HG02759 (cell line): ENCODE data around the gene MRPL43.

Experiments
- ATAC-seq: cut with Tn5 transposase; IDR thresholded peaks from one replicate; pipeline ENCODE4 v1.9.1; 2021; ENCODE audit warnings: mild to moderate bottlenecking, moderate library complexity; ENCODE audit not compliant: unreplicated experiment

MRPL43 gene

DNA sequence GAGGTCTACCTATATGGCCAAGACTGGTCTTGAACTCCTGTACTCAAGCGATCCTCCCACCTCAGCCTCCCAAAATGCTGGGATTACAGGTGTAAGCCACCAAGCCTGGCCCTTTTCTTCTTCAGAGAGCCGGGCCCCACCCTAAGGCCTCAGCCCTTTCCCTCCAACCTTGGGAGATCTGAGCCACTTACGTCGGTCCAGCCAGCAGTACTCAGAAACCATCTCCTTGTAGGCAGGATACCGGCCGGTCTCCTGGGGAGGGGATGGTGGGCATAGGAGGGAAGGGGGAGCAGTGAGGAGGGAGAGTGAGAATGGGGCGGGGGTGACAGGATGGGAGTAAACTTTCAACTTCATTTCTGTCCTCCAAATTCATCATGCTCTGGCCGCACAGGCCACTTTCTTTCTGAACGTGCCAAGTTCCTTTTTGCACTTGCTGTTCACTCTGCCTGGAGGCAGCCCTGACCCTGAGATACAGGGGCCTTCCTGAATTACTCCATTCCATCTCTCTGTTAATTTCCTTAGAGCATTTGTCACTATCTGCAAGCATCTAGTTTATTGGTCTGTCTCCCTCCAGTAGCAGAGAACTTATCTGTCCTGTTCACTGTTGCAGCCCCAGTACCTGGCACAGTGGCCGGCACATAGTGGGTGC, 33.3 kb upstream of the MRPL43 start:
- no peak for ATAC-seq

DNA sequence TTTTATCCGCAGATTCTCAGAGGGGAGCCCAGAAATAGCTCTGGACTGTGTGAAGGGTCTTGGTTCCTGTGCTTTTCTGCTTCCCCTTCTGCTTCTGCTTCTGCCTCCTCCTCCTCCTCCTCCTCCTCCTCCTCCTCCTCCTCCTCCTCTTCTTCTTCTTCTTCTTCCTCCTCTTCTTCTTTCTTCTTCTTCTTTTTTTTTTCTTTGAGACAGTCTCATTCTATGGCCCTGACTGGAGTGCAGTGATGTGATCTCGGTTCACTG, 32.1 kb upstream of the MRPL43 start:
- no peak for ATAC-seq

DNA sequence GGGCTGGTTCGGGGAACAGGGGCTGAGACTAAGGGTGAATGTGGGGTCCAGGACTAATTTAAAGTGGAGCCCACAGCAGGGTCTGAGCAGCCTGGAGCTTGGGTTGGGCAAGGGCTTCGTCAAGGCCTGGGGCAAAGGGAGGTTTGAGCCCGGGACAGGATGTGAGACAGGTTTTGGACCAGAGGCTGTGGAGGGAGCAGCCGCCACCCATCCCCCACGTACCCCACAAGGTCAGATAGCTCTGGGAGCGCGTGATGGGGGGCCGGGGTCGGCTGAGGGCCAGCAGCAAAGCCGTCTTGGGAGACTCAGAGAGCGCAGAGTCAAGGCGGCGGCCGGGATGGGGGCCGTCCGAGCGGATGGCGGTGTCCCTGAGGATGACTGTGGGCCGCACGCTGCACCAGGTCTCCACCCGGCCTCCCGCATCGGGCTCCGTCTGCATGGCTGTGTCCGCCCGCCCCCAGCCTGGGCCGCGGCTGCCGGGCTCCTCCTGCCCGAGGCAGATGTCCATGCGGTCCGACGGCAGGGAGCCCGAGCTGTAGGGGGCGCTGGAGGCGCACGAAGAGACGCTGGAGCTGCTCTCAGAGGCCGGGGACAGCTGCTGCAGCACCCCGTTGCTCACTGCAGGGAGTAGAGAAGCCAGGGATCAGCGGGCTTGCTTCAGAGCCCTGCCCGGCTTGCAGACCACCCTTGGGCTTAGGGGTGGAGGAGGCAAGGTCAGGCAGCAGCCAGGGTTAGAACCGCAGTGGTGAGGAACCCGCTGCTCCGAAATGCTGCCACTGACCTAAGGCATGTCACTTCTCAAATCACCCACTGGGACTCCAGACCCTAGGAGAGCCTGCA, 31.5 kb upstream of the MRPL43 start:
- no peak for ATAC-seq

- no peak for ATAC-seq
Measured at GRCh38 chr10:101018118-101018599, 30.9 kb upstream of the MRPL43 start.

GRCh38 chr10:101016814-101017213, 29.5 kb upstream of the MRPL43 start:
- ATAC-seq = no peak

GRCh38 chr10:101015582-101015973, 28.3 kb upstream of the MRPL43 start:
- ATAC-seq = no peak

DNA sequence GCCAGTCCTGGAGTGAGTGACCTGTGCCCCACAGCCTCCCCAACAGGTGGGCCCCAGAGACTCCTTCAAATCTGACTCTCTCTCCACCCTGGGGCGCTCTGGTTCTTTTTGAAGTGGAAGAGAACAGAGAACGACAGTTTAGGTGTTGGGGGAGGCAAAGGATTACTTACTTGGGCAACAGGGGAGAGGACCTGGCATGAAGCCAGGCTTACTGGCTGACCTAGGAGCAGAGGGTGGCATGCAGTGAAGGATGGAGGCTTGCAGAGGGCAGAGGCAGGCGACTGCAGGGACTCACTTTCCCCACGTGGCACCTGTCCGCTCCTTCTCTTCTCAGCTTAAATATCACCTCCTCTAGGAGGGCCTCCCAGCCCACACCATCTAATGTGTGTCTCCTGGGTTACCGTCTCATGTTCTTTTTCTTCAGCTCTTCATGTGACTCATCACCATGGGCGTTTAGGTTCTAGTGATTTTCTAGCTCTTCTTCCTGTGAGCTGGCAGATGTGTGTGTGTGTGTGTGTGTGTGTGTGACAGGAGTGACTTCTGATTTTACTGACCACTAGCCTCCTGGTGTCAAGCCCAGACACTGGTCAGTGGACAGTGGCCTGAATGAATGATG, 27.8 kb upstream of the MRPL43 start:
- ATAC-seq = no peak

- ATAC-seq = no peak
Measured at GRCh38 chr10:101014230-101014884, 27.1 kb upstream of the MRPL43 start.

GRCh38 chr10:101013365-101013825, 26.1 kb upstream of the MRPL43 start:
- no peak for ATAC-seq

DNA sequence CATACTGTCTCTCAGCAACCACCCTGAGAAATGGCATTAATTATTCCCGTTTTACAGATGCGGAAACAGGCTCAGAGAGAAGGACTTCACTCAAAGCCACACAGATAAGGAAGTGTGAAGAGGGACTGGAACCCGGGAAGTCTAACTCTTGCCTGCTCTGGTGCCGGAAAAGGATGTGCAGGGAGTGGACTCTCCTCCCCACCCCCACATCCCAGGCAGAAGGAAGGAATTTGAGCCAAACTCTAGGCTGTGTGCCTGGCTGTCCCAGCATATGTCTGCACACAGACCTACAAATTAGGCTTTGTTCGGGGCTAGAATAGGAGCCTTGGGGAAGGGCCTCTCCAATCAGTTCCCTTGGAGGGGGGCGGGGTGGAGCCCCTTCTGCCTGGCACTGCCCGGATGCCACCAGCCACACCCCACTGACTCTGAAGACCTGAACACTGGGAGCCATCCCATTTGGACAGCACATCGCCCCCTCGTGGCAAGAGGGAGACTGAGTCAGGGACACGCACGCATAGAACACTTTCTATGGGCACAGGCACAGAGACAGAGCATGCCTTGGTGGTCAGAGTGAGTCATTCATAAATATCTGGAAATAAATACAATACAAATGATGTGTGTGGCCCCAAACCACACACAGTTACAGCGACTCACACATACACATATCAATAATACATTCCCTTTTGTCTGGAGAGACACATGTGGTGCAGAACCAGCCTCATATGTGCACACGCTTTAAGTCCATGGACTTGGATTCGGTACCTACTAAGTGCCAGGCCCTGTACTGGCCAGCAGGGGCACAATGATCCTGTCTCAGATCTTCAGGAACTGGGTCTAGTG, 25.4 kb upstream of the MRPL43 start:
- peak; percentile 82 for ATAC-seq

DNA sequence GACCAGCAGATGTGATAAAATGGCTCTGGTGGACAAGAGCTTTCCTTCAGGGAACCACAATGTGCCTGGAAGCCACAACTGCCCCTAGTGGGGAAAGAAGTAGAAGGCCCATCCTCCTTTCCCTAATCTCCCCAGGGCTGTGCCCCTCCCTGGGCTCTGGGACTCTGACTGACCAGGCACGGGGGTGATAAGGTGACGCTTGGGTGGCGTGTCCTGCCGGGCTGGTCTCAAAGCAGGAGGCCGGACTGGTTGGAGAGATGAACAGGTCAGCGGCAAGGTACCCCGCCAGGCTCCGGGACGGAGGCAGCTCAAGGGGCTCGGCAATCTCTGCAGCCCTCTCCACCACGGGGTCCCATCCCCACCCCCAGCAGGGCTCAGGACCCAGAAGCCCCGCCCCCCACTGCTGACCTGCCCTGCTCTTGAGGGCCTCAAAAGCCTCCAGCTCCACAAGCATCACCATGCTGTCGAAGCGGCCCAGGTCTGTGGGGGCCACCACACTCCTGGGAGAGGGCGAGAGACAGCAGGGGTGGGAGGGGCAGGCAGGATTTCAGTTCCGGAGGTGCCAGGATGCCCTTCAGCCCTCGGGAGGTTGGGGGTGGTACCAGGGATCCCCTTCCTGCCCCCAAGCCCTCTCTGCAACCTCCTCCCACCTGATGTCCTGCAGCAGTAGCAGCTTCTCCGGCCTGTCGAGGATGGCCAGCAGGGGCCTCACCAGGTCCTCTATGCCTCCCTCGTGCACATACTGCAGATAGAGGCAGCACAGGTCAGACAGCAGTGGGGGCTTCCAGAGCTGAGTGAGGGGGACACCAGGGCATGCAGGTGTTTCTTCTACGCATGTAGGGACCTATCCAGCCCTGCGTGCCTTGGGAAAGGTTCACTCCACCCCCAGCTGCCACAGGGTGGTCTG, 24.5 kb upstream of the MRPL43 start:
- no peak for ATAC-seq

DNA sequence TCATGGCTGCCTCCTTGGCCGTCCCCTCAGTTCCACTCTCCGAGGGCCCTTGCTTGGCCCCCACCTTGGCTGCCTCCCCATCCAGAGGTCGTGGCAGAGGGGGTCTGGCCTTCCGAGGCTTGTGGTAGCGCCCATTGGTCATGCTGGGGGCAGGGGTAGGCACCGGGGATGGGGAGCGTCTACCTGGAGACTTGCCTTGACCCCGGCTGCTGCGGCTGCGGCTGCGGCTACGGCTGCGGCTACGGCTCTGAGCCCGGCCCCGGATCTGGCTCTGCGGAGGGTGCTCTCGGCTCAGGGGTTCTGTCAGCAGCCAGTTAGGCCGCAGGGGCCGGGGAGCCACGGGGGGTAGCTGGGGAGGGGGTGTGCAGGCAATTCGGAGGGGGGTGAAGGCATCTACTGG, 23.0 kb upstream of the MRPL43 start:
- ATAC-seq = no peak

GRCh38 chr10:101008823-101009423, 21.6 kb upstream of the MRPL43 start:
- ATAC-seq = no peak

DNA sequence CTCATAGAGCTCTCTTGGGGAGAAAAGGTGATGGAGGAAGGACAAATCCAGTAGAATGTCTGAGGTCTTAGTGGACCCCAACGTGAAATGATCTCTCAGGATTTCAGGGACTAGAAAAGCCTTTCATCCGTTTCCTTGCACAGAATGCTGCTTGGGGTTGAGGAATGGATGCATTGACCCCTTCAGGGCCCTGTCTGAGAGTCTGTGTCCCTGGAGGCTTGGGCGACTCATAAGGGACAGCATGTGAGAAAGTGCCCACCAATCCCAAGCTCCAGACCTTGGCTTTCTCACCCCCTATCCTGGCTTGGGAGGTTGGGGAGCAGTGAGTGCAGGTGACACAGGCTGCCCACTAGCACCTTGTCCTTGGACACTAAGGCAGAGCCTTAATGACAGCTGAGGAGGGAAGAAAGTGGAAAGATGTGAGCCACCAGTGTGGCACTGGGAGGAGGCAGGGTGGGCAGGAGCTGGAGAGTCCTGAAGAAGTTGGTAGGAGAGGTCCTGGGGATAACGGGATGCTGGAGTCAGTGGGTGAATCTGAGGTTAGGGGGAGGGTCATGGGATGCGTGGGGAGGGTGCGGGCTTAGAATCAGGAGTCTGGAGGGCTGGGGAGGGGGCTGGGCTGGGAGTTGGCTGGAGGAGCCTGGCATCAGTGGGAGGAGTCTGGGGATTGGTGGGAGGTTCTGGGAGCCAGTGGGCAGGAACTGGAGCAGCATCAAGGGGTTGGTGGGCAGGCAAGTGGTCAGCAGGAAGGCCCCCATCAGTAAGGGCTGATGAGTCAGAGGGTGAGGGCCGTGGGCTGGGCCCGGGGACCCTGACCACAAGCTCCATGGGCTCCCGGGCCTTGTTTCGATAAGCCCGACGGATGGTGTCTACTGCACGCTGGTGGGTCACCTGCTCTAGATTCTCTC, 20.9 kb upstream of the MRPL43 start:
- ATAC-seq = no peak

GRCh38 chr10:101007099-101007711, 19.9 kb upstream of the MRPL43 start:
- ATAC-seq = no peak

GRCh38 chr10:101006593-101007098, 19.3 kb upstream of the MRPL43 start:
- ATAC-seq = no peak

- ATAC-seq = no peak
Measured at GRCh38 chr10:101005869-101006567, 18.7 kb upstream of the MRPL43 start.
